ENCODE data around the gene SNX24. TPM values are rescaled to one million over a fixed set of nuclear protein-coding genes. Genes with fewer than 3 reads are reported as not detected.

SNX24 gene
- total RNA-seq, 1 donor from 2014 or later: 12.7 TPM

- DNase-seq (ENCODE audit: low read depth): no peak
Measured at GRCh38 chr5:122915717-122916461, 70.5 kb downstream of the SNX24 start.

- no peak for DNase-seq (ENCODE audit: low read depth)
Measured at GRCh38 chr5:122916490-122916889, 71.1 kb downstream of the SNX24 start.

- no peak for DNase-seq (ENCODE audit: low read depth)
Measured at GRCh38 chr5:122919969-122920368, 74.6 kb downstream of the SNX24 start.

- no peak for DNase-seq (ENCODE audit: low read depth)
Measured at GRCh38 chr5:122921826-122922225, 76.4 kb downstream of the SNX24 start.

- no peak for DNase-seq (ENCODE audit: low read depth)
Measured at GRCh38 chr5:122924203-122924602, 78.8 kb downstream of the SNX24 start.

GRCh38 chr5:122924719-122925395, 79.4 kb downstream of the SNX24 start:
- no peak for DNase-seq (ENCODE audit: low read depth)

GRCh38 chr5:122929001-122929400, 83.6 kb downstream of the SNX24 start:
- no peak for DNase-seq (ENCODE audit: low read depth)

- DNase-seq (ENCODE audit: low read depth): no peak
Measured at GRCh38 chr5:122929980-122930379, 84.6 kb downstream of the SNX24 start.

- DNase-seq (ENCODE audit: low read depth): no peak
Measured at GRCh38 chr5:122933956-122934355, 88.5 kb downstream of the SNX24 start.

GRCh38 chr5:122936088-122936487, 90.7 kb downstream of the SNX24 start:
- no peak for DNase-seq (ENCODE audit: low read depth)

- peak; percentile 20 for DNase-seq (ENCODE audit: low read depth)
Measured at GRCh38 chr5:122937914-122938313, 92.5 kb downstream of the SNX24 start.

- no peak for DNase-seq (ENCODE audit: low read depth)
Measured at GRCh38 chr5:122940890-122941289, 95.5 kb downstream of the SNX24 start.

- no peak for DNase-seq (ENCODE audit: low read depth)
Measured at GRCh38 chr5:122941737-122942136, 96.3 kb downstream of the SNX24 start.

- DNase-seq (ENCODE audit: low read depth): peak; percentile 76
Measured at GRCh38 chr5:122942164-122942914, 96.9 kb downstream of the SNX24 start.

- DNase-seq (ENCODE audit: low read depth): no peak
Measured at GRCh38 chr5:122943050-122943698, 97.8 kb downstream of the SNX24 start.

GRCh38 chr5:122944051-122944450, 98.6 kb downstream of the SNX24 start:
- no peak for DNase-seq (ENCODE audit: low read depth)

GRCh38 chr5:122947372-122947771, 102.0 kb downstream of the SNX24 start:
- no peak for DNase-seq (ENCODE audit: low read depth)

- DNase-seq (ENCODE audit: low read depth): no peak
Measured at GRCh38 chr5:122947772-122948171, 102.4 kb downstream of the SNX24 start.

GRCh38 chr5:122948319-122948718, 102.9 kb downstream of the SNX24 start:
- DNase-seq (ENCODE audit: low read depth): no peak

GRCh38 chr5:122951658-122952057, 106.2 kb downstream of the SNX24 start:
- no peak for DNase-seq (ENCODE audit: low read depth)

- no peak for DNase-seq (ENCODE audit: low read depth)
Measured at GRCh38 chr5:122954719-122955118, 109.3 kb downstream of the SNX24 start.

- DNase-seq (ENCODE audit: low read depth): no peak
Measured at GRCh38 chr5:122957457-122957856, 112.0 kb downstream of the SNX24 start.

All from myocyte (in vitro differentiated cells).